ENCODE data around the gene CCDC201.

The CCDC201 gene

GRCh38 chr7:45893374-45893995, 20.6 kb upstream of the CCDC201 start:
- no peak for DNase-seq (ENCODE audit: low read depth in 1 of 2, low spot score in 1 of 2)

DNA sequence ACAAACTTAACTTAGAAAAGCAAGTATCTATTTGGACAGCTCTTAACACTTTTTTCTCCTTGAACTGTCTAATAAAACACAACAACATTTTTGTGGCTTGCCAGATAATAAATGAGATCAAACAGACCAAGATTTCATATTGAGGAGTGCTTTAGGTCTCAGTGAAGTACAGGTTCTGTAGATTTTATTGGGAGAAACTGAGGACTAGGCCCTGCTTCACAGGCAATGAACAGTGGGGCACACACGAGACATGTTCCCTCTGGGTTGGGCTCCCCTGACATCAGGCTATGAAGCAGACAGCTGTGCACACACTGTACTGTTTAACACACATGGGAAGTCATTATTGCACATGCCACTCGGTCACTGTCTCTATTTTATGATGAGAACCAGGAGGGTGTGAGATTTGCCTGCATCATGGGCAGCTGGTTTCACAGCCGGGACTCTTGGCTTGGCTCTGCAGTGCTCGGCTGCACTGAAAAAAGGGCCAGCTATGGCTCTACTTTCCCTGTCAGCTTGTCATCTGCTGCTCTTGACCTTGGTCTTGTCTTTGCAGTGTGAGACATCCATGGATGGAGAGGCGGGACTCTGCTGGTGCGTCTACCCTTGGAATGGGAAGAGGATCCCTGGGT, 19.6 kb upstream of the CCDC201 start:
- DNase-seq (ENCODE audit: low read depth in 1 of 2, low spot score in 1 of 2), result no peak

DNA sequence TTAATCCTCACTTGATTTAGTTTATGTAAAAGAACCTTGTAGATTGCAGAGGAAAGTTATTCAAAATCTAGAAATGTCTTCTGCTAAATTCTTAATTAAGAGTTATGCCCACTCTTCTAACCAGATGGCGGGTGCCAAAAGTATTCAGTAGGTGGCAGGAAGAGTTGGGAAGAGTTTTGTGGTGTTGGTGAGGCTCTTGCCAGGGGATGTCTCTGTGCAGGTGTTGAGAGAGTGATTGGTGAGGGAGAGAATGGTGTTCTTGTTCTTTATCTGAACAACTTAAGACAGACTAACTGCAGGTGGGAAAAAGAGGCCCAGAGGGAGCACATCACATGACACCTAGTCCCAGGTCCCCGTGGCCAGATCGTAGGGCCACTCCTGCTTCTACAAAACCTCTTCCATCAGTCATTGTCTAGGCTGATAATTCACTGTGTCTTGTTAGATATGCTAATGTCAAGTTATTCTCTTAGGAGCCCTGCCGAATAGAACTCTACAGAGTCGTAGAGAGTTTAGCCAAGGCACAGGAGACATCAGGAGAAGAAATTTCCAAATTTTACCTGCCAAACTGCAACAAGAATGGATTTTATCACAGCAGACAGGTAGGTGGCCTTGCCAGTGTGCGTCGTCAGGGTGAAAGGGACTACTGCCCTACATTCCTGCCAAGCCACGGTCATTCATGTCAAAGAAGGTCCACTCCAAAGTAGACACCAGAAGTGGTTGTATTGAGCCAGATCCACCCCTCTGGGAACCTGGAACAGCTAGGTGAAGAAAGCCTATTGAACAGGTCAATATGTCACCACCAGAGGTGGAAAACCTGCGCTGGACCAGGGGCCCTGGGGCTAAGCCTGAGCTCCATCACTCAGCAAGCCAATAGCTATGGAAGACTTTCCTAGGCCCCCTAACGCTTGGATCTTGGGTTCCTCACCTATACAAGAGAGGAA, 18.9 kb upstream of the CCDC201 start:
- DNase-seq (ENCODE audit: low read depth in 1 of 2, low spot score in 1 of 2), result no peak

- DNase-seq (ENCODE audit: low read depth in 1 of 2, low spot score in 1 of 2), result no peak
Measured at GRCh38 chr7:45890902-45891461, 18.1 kb upstream of the CCDC201 start.

- DNase-seq (ENCODE audit: low read depth in 1 of 2, low spot score in 1 of 2), result no peak
Measured at GRCh38 chr7:45890125-45890901, 17.4 kb upstream of the CCDC201 start.

GRCh38 chr7:45889367-45890067, 16.6 kb upstream of the CCDC201 start:
- DNase-seq (ENCODE audit: low read depth in 1 of 2, low spot score in 1 of 2), result no peak

GRCh38 chr7:45888993-45889366, 16.1 kb upstream of the CCDC201 start:
- DNase-seq (ENCODE audit: low read depth in 1 of 2, low spot score in 1 of 2), result no peak

GRCh38 chr7:45888185-45888992, 15.5 kb upstream of the CCDC201 start, which contains the start of gene IGFBP1:
IGFBP1 (plus strand) TSS chr7:45888488; CDS start chr7:45888653, 165 bp downstream.
- DNase-seq (ENCODE audit: low read depth in 1 of 2, low spot score in 1 of 2), result no peak

- no peak for DNase-seq (ENCODE audit: low read depth in 1 of 2, low spot score in 1 of 2)
Measured at GRCh38 chr7:45886931-45887667, 14.2 kb upstream of the CCDC201 start.

- DNase-seq (ENCODE audit: low read depth in 1 of 2, low spot score in 1 of 2), result no peak
Measured at GRCh38 chr7:45885264-45885882, 12.5 kb upstream of the CCDC201 start.

- DNase-seq (ENCODE audit: low read depth in 1 of 2, low spot score in 1 of 2), result no peak
Measured at GRCh38 chr7:45884136-45884535, 11.3 kb upstream of the CCDC201 start.

- DNase-seq (ENCODE audit: low read depth in 1 of 2, low spot score in 1 of 2), result no peak
Measured at GRCh38 chr7:45882465-45882810, 9.6 kb upstream of the CCDC201 start.

DNA sequence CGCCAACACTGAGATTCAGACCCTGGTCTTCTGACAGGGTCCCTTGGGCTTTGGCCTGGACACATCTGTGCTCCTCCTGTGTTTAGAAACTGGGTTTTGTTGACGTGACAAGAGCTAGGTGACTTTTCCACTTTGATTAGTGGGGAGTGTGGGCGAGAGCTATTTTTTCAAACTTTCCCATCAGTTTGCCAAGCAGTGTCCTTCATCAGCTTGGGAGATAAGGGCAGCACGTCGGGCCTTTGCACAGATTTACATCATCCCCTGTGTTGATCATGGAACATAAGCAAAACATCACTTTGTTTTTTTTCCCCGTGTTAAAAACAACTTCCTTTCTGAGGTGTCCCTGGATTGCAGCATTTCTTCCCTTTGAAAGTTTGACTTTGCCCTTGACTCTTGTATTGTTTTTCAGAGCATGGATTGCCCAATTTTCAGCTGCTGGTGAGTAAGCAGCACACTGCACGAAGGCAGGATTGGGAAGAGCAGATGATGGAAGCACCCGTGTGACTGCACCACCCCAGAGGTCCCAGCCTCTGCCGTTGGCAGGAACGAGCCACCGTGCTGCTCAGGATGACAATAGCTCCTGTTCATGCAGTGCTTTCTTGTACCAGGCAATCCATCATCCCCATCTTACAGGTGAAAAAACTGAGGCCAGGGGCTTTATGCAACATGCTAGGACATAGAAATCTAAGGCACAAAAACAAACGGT, 9.0 kb upstream of the CCDC201 start:
- DNase-seq (ENCODE audit: low read depth in 1 of 2, low spot score in 1 of 2), result no peak

DNA sequence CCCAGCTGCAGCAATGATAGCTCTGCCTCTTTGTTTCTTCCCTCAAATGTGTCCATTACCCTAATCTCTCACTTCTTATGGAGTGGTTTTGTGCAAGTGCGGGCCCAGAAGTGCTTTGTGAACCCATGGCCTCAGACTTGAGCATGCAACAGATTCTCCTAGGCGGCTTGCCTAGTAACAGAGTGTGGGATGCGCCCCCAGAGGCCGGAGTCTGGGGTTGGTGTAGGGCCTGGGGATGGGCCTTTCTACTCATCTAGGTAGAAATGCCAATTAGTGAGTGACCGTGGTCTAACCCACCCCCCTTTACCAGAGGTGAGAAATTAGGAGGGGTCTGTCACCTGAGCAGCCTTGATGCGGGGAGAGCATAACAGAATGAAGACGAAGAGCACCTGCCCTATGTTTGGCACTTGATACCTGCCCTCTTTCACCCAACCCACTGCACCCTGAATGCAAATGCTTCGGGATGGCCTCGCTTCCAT, 8.4 kb upstream of the CCDC201 start:
- DNase-seq (ENCODE audit: low read depth in 1 of 2, low spot score in 1 of 2), result no peak

DNA sequence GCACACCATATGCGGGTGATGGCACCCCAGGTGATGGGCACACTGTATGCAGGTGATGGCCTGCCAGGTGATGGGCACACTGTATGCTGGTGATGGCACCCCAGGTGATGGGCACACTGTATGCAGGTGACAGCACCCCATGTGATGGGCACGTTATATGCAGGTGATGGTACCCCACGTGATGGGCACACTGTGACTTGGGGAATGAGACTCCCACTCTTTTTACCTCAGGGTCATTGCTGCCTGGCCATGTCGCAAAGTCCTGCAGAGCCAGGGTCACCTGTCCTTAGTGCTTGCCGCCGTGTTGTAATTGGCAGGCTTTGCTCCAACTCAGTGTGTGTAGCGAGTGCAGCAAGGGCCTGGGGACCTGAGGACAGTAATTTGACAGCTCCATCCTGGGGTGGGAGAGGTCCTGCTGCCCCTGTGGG, 7.6 kb upstream of the CCDC201 start:
- DNase-seq (ENCODE audit: low read depth in 1 of 2, low spot score in 1 of 2), result no peak

DNA sequence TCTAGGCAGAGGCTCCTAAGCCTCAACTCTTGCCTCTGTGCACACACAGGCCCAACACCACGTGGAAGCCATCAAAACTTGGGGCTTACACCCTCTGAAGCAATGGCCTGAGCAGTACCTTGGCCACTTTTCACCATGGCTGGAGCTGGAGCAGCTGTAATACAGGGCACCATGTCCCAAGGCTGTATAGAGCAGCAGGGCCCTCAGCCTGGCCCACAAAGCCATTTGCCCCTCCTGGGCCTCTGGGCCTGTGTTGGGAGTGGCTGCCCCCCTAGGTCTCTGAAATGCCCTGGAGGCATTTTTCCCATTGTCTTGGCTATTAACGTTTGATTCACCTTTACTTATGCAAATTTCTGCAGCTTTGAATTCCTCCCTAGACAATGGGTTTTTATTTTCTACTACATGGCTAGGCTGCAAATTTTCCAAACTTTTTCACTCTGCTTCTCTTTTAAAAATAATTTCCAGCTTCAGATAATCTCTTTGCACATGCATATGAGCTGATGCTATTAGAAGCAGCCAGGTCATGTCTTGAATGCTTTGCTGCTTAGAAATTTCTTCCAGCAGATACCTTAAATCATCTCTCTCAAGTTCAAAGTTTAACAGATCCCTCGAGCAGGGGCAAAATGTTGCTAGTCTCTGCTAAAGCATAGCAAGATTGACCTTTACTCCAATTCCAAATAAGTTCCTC, 5.7 kb upstream of the CCDC201 start:
- DNase-seq (ENCODE audit: low read depth in 1 of 2, low spot score in 1 of 2), result no peak

- DNase-seq (ENCODE audit: low read depth in 1 of 2, low spot score in 1 of 2), result no peak
Measured at GRCh38 chr7:45876519-45876918, 3.6 kb upstream of the CCDC201 start.

All from stimulated activated CD4-positive, alpha-beta T cell treated with anti-CD3 and anti-CD28 coated beads, Interleukin-15, amount 100 ng/mL, for 1 hour (primary cell).